CD4-positive, alpha-beta T cell treated with Interleukin-1 beta for 1 hour (primary cell): ENCODE measurements around the gene SYMPK.
"Not testable (repeated sequence)": the region's sequence is repeated elsewhere in the genome, so short reads cannot be mapped to it uniquely, and the experiment has no call there.

ENCODE experiments used
- DNase-seq, 2 donors: peaks; one replicate each; pipeline ENCODE4 v3.0.0-alpha.2; 2020 to 2022

Gene SYMPK

GRCh38 chr19:45862564-45863334 lies at the start of gene SYMPK:
SYMPK (minus strand) TSS chr19:45863147; CDS start chr19:45854495, 8,652 bp downstream.
- peak; percentile 99 for DNase-seq

- DNase-seq, result no peak
Measured at GRCh38 chr19:45911291-45911690, 48.3 kb upstream of the SYMPK start.

- DNase-seq, result no peak
Measured at GRCh38 chr19:45908956-45909355, 46.0 kb upstream of the SYMPK start.

GRCh38 chr19:45906221-45906620 lies 43.3 kb upstream of the SYMPK start:
- DNase-seq, result no peak

- no peak for DNase-seq
Measured at GRCh38 chr19:45905011-45905410, 42.1 kb upstream of the SYMPK start.

GRCh38 chr19:45902651-45903625 lies 40.0 kb upstream of the SYMPK start:
- DNase-seq, result peak; percentile 99

- DNase-seq, result no peak
Measured at GRCh38 chr19:45901912-45902650, 39.1 kb upstream of the SYMPK start, which contains the start of gene MYPOP. MYPOP (minus strand) TSS chr19:45902613; CDS start chr19:45901773, 840 bp downstream.

- peak; percentile 36 to 49 for DNase-seq
Measured at GRCh38 chr19:45901432-45901911, 38.5 kb upstream of the SYMPK start.

- no peak for DNase-seq
Measured at GRCh38 chr19:45900738-45901431, 37.9 kb upstream of the SYMPK start.

GRCh38 chr19:45899919-45900589 lies 37.1 kb upstream of the SYMPK start:
- no peak for DNase-seq

GRCh38 chr19:45899253-45899652 lies 36.3 kb upstream of the SYMPK start:
- DNase-seq, result no peak

GRCh38 chr19:45897261-45897812 lies 34.4 kb upstream of the SYMPK start:
- no peak for DNase-seq

- DNase-seq, result not testable (repeated sequence)
Measured at GRCh38 chr19:45895983-45896599, 33.1 kb upstream of the SYMPK start.

GRCh38 chr19:45895519-45895972 lies 32.6 kb upstream of the SYMPK start:
- no peak for DNase-seq

GRCh38 chr19:45890877-45891276 lies 27.9 kb upstream of the SYMPK start:
- no peak for DNase-seq

GRCh38 chr19:45889210-45889885 lies 26.4 kb upstream of the SYMPK start:
- DNase-seq, result no peak

GRCh38 chr19:45887200-45887710 lies 24.3 kb upstream of the SYMPK start:
- no peak for DNase-seq

GRCh38 chr19:45886427-45887199 lies 23.7 kb upstream of the SYMPK start:
- peak; percentile 91 to 93 for DNase-seq
